Fibroblast of pulmonary artery (primary cell): ENCODE results near the gene SPATS1.
"Not testable (repeated sequence)": the region's sequence is repeated elsewhere in the genome, so short reads cannot be mapped to it uniquely, and the experiment has no call there.

ENCODE experiments used
- DNase-seq: peaks from one replicate; pipeline ENCODE4 v3.0.0-alpha.2; 2010; ENCODE audit warnings: low read depth
- H3K4me3 ChIP-seq: replicated peaks from 2 replicates; pipeline ENCODE4 v1.5.1; 2011; ENCODE audit warnings: low read depth, mild to moderate bottlenecking, control low read depth, low read length, moderate library complexity
- TF ChIP-seq, protein P1 (sequence below): IDR thresholded peaks from 2 replicates; pipeline ENCODE4 v1.5.1; 2011; ENCODE audit warnings: mild to moderate bottlenecking, control low read depth, low read length, inconsistent platforms; ENCODE audit errors: missing control alignments

Gene SPATS1

DNA sequence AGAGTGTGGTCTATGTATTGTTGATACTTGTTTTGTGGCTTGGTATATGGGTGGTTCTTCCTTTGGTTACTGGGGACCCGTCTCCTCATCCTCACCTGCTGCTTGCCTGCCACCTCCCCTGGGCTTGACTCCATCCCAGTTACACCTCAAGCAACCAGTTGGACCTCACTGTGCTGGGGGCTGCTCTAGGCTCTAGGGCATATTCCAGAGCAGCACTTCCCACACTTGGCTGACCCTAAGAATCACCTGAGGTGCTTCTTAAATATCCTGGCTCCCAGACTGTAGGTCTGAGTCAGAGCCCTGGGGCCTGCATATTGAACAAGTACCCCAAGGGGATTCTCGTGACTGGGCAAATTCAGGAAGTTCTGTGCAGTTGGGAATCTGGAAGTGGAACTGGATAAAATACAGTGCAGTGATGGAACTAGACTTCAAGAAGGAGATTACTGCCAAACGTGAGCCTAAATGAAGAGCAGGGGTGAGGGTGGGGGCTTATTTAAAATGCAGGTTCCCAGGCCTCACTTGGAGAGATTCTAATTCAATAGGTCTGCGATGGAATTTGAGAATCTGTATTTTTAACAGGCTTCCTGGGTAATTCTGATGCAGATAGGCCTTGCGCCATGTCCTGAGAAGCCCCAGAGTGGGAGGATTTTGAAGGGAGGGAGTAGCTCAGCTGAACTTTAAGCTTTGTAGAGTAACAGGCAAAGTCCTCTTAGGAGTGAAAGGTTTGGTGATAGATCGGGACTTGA, 7.6 kb downstream of the SPATS1 start:
- no peak for DNase-seq
- TF ChIP-seq, protein P1, sequence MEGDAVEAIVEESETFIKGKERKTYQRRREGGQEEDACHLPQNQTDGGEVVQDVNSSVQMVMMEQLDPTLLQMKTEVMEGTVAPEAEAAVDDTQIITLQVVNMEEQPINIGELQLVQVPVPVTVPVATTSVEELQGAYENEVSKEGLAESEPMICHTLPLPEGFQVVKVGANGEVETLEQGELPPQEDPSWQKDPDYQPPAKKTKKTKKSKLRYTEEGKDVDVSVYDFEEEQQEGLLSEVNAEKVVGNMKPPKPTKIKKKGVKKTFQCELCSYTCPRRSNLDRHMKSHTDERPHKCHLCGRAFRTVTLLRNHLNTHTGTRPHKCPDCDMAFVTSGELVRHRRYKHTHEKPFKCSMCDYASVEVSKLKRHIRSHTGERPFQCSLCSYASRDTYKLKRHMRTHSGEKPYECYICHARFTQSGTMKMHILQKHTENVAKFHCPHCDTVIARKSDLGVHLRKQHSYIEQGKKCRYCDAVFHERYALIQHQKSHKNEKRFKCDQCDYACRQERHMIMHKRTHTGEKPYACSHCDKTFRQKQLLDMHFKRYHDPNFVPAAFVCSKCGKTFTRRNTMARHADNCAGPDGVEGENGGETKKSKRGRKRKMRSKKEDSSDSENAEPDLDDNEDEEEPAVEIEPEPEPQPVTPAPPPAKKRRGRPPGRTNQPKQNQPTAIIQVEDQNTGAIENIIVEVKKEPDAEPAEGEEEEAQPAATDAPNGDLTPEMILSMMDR: no peak
- H3K4me3 ChIP-seq: no peak overlapping the region

DNA sequence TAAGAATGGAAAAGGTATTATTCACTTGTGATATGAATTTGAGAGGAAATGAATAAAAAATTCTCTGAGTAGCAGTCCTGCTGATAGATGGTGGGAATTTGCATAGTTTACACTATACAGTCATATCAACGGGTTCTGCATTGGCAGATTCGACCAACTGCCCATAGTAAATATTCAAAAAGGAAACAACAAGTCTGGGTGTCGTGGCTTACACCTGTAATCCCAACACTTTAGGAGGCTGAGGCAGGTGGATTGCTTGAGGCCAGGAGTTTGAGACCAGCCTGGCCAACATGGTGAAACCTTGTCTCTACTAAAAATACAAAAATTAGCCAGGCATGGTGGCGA, 8.2 kb downstream of the SPATS1 start:
- not testable (repeated sequence) for DNase-seq, H3K4me3 ChIP-seq

DNA sequence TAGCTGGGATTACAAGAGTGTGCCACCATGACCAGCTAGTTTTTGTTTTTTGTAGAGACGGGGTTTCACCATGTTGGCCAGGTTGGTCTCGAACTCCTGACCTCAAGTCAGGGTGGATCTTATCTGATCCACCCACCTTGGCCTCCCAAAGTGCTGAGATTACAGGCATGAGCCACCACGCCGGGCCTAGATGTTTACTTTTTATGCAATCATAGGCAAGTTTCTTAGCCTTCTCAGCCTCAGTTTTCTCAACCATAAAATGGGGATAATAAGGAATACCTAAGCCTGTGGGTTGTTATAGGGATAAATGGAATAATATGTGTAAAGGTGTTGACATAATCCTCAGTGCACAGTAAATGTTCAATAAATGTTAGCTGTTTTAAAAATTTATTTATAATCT, 9.8 kb downstream of the SPATS1 start:
- no peak overlapping the region for H3K4me3 ChIP-seq
- TF ChIP-seq, protein P1: no peak
- DNase-seq: no peak

DNA sequence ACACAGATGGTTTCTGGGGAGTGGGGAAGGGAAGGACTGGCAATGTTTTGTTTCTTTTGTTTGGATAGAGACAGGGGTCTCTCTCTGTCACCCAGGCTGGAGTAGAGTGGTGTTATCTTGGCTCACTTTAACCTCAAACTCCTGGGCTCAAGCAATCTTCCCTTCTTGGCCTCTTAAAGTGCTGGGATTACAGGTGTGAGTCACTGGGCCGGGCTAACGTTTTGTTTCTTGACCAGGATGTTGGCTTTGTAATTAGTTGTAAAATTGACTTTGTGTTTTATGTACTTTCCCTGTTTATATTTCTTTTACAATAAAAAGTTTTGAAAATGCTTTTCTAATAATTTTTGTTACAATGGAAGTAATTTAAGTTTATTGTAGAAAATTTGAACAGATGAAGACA, 10.9 kb downstream of the SPATS1 start:
- no peak for DNase-seq
- TF ChIP-seq, protein P1: no peak

DNA sequence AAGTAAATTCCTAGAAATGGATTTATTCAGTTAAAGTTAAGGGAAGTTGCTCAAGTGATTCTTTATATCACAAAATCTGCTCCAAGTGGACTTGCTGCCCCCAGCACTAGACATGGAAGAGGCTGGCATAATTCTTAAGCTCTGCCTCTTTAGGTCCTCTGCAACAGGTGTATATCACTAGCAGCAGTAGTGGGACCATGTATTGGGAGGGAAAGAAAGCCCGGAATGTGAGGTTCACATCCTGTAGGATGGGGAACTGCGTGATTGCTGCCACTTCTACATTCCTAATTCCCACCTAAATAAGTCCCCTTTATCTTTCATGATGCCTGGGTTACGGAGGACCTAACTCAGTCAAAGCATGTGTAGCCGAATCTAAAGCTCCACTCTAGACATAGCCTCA, 13.2 kb downstream of the SPATS1 start:
- DNase-seq: no peak
- no peak overlapping the region for H3K4me3 ChIP-seq
- TF ChIP-seq, protein P1: no peak

More for the DNA sequence above, 10.9 kb downstream of the SPATS1 start:
- no peak overlapping the region for H3K4me3 ChIP-seq

DNA sequence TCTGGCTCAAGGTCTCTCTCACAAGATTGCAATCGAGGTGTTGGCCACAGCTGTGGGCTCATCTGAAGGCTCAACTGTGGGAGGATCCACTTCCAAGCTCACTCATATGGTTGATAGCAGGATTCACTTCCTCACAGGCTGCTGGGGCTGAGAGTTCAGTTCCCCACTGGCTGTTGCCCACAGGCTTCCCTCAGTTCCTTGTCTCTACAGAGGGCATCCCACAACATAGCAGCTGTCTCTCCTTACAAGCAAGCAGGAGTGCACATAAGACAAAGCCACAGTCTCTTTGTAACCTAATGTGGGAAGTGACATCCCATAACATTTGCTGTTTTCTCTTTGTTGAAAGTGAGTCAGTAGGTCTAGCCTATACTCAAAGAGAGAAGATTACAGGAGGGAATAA, 14.0 kb downstream of the SPATS1 start:
- H3K4me3 ChIP-seq: no peak overlapping the region
- no peak for DNase-seq
- TF ChIP-seq, protein P1: no peak

DNA sequence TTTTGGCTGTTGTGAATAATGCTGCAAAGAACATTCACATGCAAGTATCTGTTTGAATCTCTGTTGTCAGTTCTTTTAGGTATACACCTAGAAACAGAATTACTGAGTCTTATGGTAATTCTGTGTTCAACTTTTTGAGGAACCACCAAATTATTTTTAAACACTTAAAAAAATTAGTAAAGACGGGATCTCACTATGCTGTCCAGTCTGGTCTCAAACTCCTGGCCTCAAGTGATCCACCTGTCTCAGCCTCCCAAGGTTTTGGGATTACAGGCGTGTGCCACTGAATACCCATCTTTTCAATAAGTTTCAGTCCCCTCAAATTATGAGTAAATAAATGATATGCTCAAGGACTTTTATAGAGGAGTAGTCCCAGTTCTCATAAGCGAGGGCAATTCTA, 17.5 kb downstream of the SPATS1 start:
- H3K4me3 ChIP-seq: no peak overlapping the region
- TF ChIP-seq, protein P1: no peak
- no peak for DNase-seq
